GM23248 (cell line): ENCODE results near the gene ARSJ. TPM values are rescaled to one million over a fixed set of nuclear protein-coding genes. Genes with fewer than 3 reads are reported as not detected.

Experiments used
- DNase-seq: peaks from one replicate; pipeline ENCODE4 v3.0.0-alpha.2; 2015
- H2AFZ ChIP-seq: fragments of 200-600 bp; sonication (generic); 2 replicates; pipeline ENCODE4 v1.6.1; 2016; ENCODE audit warnings: antibody characterized with exemption
- H3F3A ChIP-seq: fragments of 200-600 bp; sonication (generic); 2 replicates; pipeline ENCODE4 v1.6.1; 2016; ENCODE audit warnings: mild to moderate bottlenecking, antibody characterized with exemption, mixed run types; ENCODE audit not compliant: insufficient read depth
- H3K27ac ChIP-seq: fragments of 200-600 bp; sonication (generic); 2 replicates; pipeline ENCODE4 v1.5.1; 2016; ENCODE audit warnings: mild to moderate bottlenecking
- H3K27me3 ChIP-seq: fragments of 200-600 bp; sonication (generic); replicated peaks from 2 replicates; pipeline ENCODE4 v1.6.1; 2016; ENCODE audit warnings: mild to moderate bottlenecking; ENCODE audit not compliant: insufficient read depth
- H3K36me3 ChIP-seq: fragments of 200-600 bp; sonication (generic); 2 replicates; pipeline ENCODE4 v1.6.1; 2016; ENCODE audit warnings: low read depth, mild to moderate bottlenecking
- H3K4me1 ChIP-seq: fragments of 200-600 bp; sonication (generic); 2 replicates; pipeline ENCODE4 v1.6.1; 2016; ENCODE audit warnings: mild to moderate bottlenecking; ENCODE audit not compliant: insufficient read depth
- H3K4me2 ChIP-seq: fragments of 200-600 bp; sonication (generic); one replicate; pipeline ENCODE4 v1.6.1; 2016; ENCODE audit warnings: mild to moderate bottlenecking; ENCODE audit not compliant: unreplicated experiment
- H3K4me3 ChIP-seq: fragments of 200-600 bp; sonication (generic); 2 replicates; pipeline ENCODE4 v1.5.1; 2016; ENCODE audit warnings: mild to moderate bottlenecking
- H3K79me2 ChIP-seq: fragments of 200-600 bp; sonication (generic); 2 replicates; pipeline ENCODE4 v1.6.1; 2016; ENCODE audit warnings: mild to moderate bottlenecking; ENCODE audit not compliant: insufficient read depth
- H3K9ac ChIP-seq: fragments of 200-600 bp; sonication (generic); 2 replicates; pipeline ENCODE4 v1.6.1; 2016; ENCODE audit warnings: mild to moderate bottlenecking
- H3K9me2 ChIP-seq: fragments of 200-600 bp; sonication (generic); 2 replicates; pipeline ENCODE4 v1.6.1; 2016; ENCODE audit warnings: mixed run types, mild to moderate bottlenecking, moderate library complexity; ENCODE audit not compliant: insufficient read depth
- H3K9me3 ChIP-seq: fragments of 200-600 bp; sonication (generic); one replicate; pipeline ENCODE4 v1.6.1; 2017; ENCODE audit warnings: low read depth
- H4K20me1 ChIP-seq: fragments of 200-600 bp; sonication (generic); 2 replicates; pipeline ENCODE4 v1.6.0; 2016; ENCODE audit not compliant: insufficient read depth
- EZH2 ChIP-seq: fragments of 200-600 bp; sonication (generic); IDR thresholded peaks from 2 replicates; pipeline ENCODE4 v1.6.1; 2018; ENCODE audit warnings: antibody characterized with exemption, mild to moderate bottlenecking; ENCODE audit not compliant: insufficient read depth, poor library complexity, severe bottlenecking
- EZH2phosphoT487 ChIP-seq: fragments of 200-600 bp; sonication (generic); IDR thresholded peaks from 2 replicates; pipeline ENCODE4 v1.6.1; 2018; ENCODE audit warnings: antibody characterized with exemption, moderate library complexity, mild to moderate bottlenecking, low read depth; ENCODE audit not compliant: insufficient read depth
- WGBS, 2 experiments: methylation state at CpG; one replicate each; pipeline ENCODE4 v1.1.6; 2015 to 2017; ENCODE audit warnings: low lambda C conversion rate in 2 of 2, low coverage in 1 of 2; ENCODE audit errors: missing lambda C conversion rate in 2 of 2; 5-methylcytosine and 5-hydroxymethylcytosine counted together
- in situ Hi-C: fragments of 300-500 bp; cut with MboI; formaldehyde crosslinking; loops from 2 replicates; pipeline ENCODE4 v1.15.0; 2020
- polyA plus RNA-seq: library from polyadenylated mRNA; unstranded; fragments of >200 nt; fragmentation: Nextera tagmentation; extraction: Ambion mirVana; gene quantifications from 2 replicates; pipeline ENCODE4 v1.2.1, GENCODE V29; 2016
- total RNA-seq: library from RNA; depleted of rRNA; stranded (reverse); fragments of >200 nt; shearing (Covaris generic); gene quantifications from 2 replicates; pipeline ENCODE4 v1.2.3, GENCODE V29; 2014; rRNA removed

Gene ARSJ
- total RNA-seq: 31.7 and 32.2 TPM in 2 replicates
- 32.6 and 33.7 TPM in 2 replicates for polyA plus RNA-seq

- Histone ChIP-seq H3K4me1 (peaks cover 23% of the 10 kb centered on the region), H3K4me3 (peak within 1 kb of the TSS; percentile 89), H3K27ac (peak within 1 kb of the TSS; percentile 80), H4K20me1 (no peaks in the 10 kb centered on the region), H3K4me2 (peak within 1 kb of the TSS; percentile 94), H3K79me2 (peaks cover 72% of the 10 kb centered on the region), H3K36me3 (0 out of 2 replicates have a peak, but pooled peaks cover 6% of the 10 kb centered on the region), H3K27me3 (no peaks in the 10 kb centered on the region), H2AFZ (peak within 1 kb of the TSS; percentile 89), H3K9ac (peak within 1 kb of the TSS; percentile 88), H3K9me3 (no peaks in the 10 kb centered on the region), H3K9me2 (no peaks in the 10 kb centered on the region), H3F3A (peaks cover 33% of the 10 kb centered on the region)
- no peak for TF ChIP-seq EZH2phosphoT487
- no peak for TF ChIP-seq EZH2
- WGBS, 2 experiments: 1% methylated on average over 50 of the region's 50 CpGs
- in situ Hi-C loops: no loop called here
- peak; percentile 91 for DNase-seq
Measured at GRCh38 chr4:113979148-113979904, at the start of gene ARSJ. Gene ARSJ, minus strand, starts transcription at chr4:113979647. Its CDS starts 813 bp downstream, at chr4:113978834.

GRCh38 chr4:114028071-114028470, 48.6 kb upstream of the ARSJ start:
- H3K4me2 ChIP-seq: no peak overlapping the region
- H3K9ac ChIP-seq: no peak overlapping the region
- no peak overlapping the region for H3K4me3 ChIP-seq
- in situ Hi-C loops: no loop called here
- H2AFZ ChIP-seq: no peak overlapping the region
- no peaks in the 10 kb centered on the region for H4K20me1 ChIP-seq
- no peaks in the 10 kb centered on the region for H3K27me3 ChIP-seq
- H3F3A ChIP-seq: no peaks in the 10 kb centered on the region
- no peaks in the 10 kb centered on the region for H3K9me2 ChIP-seq
- no peaks in the 10 kb centered on the region for H3K36me3 ChIP-seq
- TF ChIP-seq EZH2: no peak
- TF ChIP-seq EZH2phosphoT487: no peak
- DNase-seq: no peak
- H3K27ac ChIP-seq: no peak overlapping the region
- no peaks in the 10 kb centered on the region for H3K4me1 ChIP-seq
- H3K9me3 ChIP-seq: no peaks in the 10 kb centered on the region
- H3K79me2 ChIP-seq: no peaks in the 10 kb centered on the region

- no peak overlapping the region for H3K9ac ChIP-seq
- no peaks in the 10 kb centered on the region for H3K36me3 ChIP-seq
- H3K27ac ChIP-seq: no peak overlapping the region
- no peaks in the 10 kb centered on the region for H3K4me1 ChIP-seq
- no peak overlapping the region for H3K4me3 ChIP-seq
- no peaks in the 10 kb centered on the region for H3F3A ChIP-seq
- in situ Hi-C loops: no loop called here
- H3K27me3 ChIP-seq: no peaks in the 10 kb centered on the region
- no peaks in the 10 kb centered on the region for H3K79me2 ChIP-seq
- H3K4me2 ChIP-seq: no peak overlapping the region
- no peaks in the 10 kb centered on the region for H3K9me3 ChIP-seq
- H4K20me1 ChIP-seq: no peaks in the 10 kb centered on the region
- DNase-seq: no peak
- no peak overlapping the region for H2AFZ ChIP-seq
- TF ChIP-seq EZH2: no peak
- no peak for TF ChIP-seq EZH2phosphoT487
- H3K9me2 ChIP-seq: no peaks in the 10 kb centered on the region
Measured at GRCh38 chr4:114027596-114027995, 48.1 kb upstream of the ARSJ start.

GRCh38 chr4:114026447-114026846, 47.0 kb upstream of the ARSJ start:
- H3K79me2 ChIP-seq: no peaks in the 10 kb centered on the region
- no peaks in the 10 kb centered on the region for H3K9me3 ChIP-seq
- TF ChIP-seq EZH2 (no peak), EZH2phosphoT487 (no peak)
- no peaks in the 10 kb centered on the region for H3K4me1 ChIP-seq
- no peak for DNase-seq
- no peaks in the 10 kb centered on the region for H3K9me2 ChIP-seq
- H3F3A ChIP-seq: no peaks in the 10 kb centered on the region
- no peak overlapping the region for H3K4me3 ChIP-seq
- in situ Hi-C loops: no loop called here
- H3K27me3 ChIP-seq: no peaks in the 10 kb centered on the region
- no peak overlapping the region for H3K27ac ChIP-seq
- H4K20me1 ChIP-seq: no peaks in the 10 kb centered on the region
- H3K36me3 ChIP-seq: no peaks in the 10 kb centered on the region
- no peak overlapping the region for H3K4me2 ChIP-seq
- WGBS, 2 experiments: 95% methylated on average over 3 of the region's 3 CpGs
- no peak overlapping the region for H3K9ac ChIP-seq
- no peak overlapping the region for H2AFZ ChIP-seq
